Esophagus (tissue), 2 donors: ENCODE measurements around the gene RYR2. TPM values are rescaled to one million over a fixed set of nuclear protein-coding genes. Genes with fewer than 3 reads are reported as not detected.

ENCODE experiments used
- H3K27ac ChIP-seq, 2 donors: one replicate each; pipeline ENCODE4 v1.5.1; 2013; ENCODE audit warnings: low read depth in 2 of 2, mild to moderate bottlenecking in 2 of 2, inconsistent platforms in 1 of 2, low read length in 1 of 2, moderate library complexity in 1 of 2
- H3K27me3 ChIP-seq, 2 donors: one replicate each; pipeline ENCODE4 v1.6.1; 2013; ENCODE audit warnings: low read length in 2 of 2, control low read depth in 1 of 2, mild to moderate bottlenecking in 1 of 2; ENCODE audit not compliant: insufficient read depth in 2 of 2, control insufficient read depth in 1 of 2
- H3K36me3 ChIP-seq, 2 donors: one replicate each; pipeline ENCODE4 v1.6.1; 2013; ENCODE audit warnings: low read length in 1 of 2; ENCODE audit not compliant: control insufficient read depth in 2 of 2, insufficient read depth in 2 of 2
- H3K4me1 ChIP-seq, 2 donors: one replicate each; pipeline ENCODE4 v1.6.1; 2013; ENCODE audit warnings: low read length in 1 of 2; ENCODE audit not compliant: control insufficient read depth in 2 of 2, insufficient read depth in 2 of 2
- H3K4me3 ChIP-seq, 2 donors: one replicate each; pipeline ENCODE4 v1.5.1; 2013; ENCODE audit warnings: low read length in 2 of 2, mild to moderate bottlenecking in 2 of 2, low read depth in 1 of 2, moderate library complexity in 1 of 2
- H3K9me3 ChIP-seq, 2 donors: one replicate each; pipeline ENCODE4 v1.6.1; 2013; ENCODE audit warnings: mild to moderate bottlenecking in 2 of 2, low read depth in 1 of 2, low read length in 1 of 2, moderate library complexity in 1 of 2; ENCODE audit not compliant: control insufficient read depth in 2 of 2, insufficient read depth in 1 of 2
- WGBS, 2 donors: extraction: QIAGEN DNeasy Blood & Tissue Kit; methylation state at CpG; one replicate each; pipeline ENCODE4 v1.1.7; 2013; 5-methylcytosine and 5-hydroxymethylcytosine counted together
- polyA plus RNA-seq, 2 donors: library from polyadenylated mRNA; stranded (reverse); fragments of 200-250 nt; gene quantifications; one replicate each; pipeline ENCODE4 v1.2.3, GENCODE V29; 2013
- donor health status: healthy with polysubstance abuse.
- donor health status: Bipolar disorder and iron deficiency.

The RYR2 gene
- polyA plus RNA-seq, 2 donors, result 0.35 to 1.2 TPM

DNA sequence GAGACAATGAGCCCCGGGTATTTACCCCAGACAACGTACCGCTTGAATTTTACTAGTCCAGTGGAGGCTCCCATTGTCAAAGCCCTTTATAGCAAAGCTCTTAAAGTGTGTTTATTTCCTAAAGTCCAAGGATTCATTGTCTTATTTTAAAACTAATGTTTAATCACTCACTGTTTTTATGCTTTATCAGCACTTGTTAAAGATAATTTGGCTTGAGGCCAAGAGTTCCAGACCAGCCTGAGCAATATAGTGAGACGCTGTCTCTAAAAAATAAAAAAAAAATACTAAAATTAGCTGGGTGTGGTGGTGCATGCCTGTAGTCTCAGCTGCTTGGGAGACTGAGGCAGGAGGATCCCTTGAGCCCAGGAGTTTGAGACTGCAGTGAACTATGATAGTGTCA, 202.8 kb downstream of the RYR2 start:
- WGBS, 2 donors, result 74 to 81% methylated on average over 4 of the region's 4 CpGs
- no peaks in the 10 kb centered on the region for H3K27me3 ChIP-seq
- no peak overlapping the region for H3K4me3 ChIP-seq
- H3K4me1 ChIP-seq, result no peaks in the 10 kb centered on the region
- H3K27ac ChIP-seq, result no peak overlapping the region
- no peaks in the 10 kb centered on the region for H3K36me3 ChIP-seq
- H3K9me3 ChIP-seq, result no peaks in the 10 kb centered on the region

DNA sequence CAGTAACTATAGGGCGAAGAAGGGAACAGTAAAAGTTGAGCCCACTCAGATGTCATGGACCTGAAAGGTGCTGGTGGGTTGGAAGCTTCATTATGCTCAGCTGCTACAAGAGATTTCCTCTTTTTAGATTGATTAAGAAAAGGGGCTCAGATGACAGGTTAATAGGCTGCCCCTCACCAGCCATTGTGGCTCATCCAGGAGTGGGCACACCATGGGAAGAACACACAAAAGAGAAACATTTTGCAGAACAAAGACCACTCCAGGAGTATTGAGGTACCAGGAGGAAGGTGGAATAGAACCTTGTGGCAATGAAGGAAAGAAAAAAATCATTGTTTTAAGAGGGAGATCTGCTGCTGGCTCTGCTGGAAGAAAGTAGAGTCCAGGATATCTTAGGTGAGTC, 205.5 kb downstream of the RYR2 start:
- H3K9me3 ChIP-seq, result no peaks in the 10 kb centered on the region
- no peaks in the 10 kb centered on the region for H3K36me3 ChIP-seq
- H3K4me3 ChIP-seq, result no peak overlapping the region
- H3K4me1 ChIP-seq, result no peaks in the 10 kb centered on the region
- no peak overlapping the region for H3K27ac ChIP-seq
- no peaks in the 10 kb centered on the region for H3K27me3 ChIP-seq
- WGBS, 2 donors, result 68 to 83% methylated on average over 1 of the region's 1 CpG

DNA sequence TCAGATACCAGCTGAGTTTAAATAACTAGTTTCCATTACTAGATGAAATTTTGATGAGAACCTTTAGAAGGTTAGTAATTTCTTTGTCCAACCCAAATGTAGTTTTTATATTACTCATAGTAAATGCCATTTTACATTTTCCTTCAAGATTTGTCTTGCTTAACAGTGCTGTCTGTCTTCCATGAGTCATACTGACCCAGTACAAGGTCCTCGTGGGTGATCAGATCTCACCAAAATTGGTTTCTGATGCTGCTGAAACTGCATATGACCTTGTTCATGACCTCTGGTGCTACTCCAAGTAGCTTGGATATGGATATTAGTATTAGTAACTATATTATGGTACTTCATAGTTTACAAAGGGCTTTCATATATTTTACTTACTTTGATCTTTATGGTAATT, 207.1 kb downstream of the RYR2 start:
- Histone ChIP-seq H3K36me3 (no peaks in the 10 kb centered on the region), H3K9me3 (no peaks in the 10 kb centered on the region), H3K4me1 (no peaks in the 10 kb centered on the region), H3K4me3 (no peak overlapping the region), H3K27me3 (no peaks in the 10 kb centered on the region), H3K27ac (no peak overlapping the region)
- WGBS, 2 donors, result 45 to 63% methylated on average over 1 of the region's 1 CpG

DNA sequence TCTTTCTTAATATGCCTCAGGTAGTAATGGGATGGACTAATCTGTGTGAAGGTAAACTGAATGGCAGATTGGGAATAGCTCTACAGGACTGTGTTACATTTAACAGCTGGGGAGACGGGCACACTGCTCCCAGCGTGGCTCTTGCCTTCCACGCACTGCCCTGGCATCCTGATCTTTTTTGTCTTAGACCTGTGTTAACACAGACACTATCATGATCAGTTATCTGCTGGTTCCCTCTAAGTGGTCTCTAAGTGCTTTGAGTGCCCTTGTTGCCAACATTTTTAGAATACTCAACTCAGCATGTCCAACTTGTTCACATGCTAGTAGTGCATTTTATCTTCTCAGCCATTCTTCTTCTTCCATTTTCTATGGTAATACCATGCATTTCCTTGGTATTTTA, 208.1 kb downstream of the RYR2 start:
- WGBS, 2 donors, result 77 to 87% methylated on average over 3 of the region's 3 CpGs
- Histone ChIP-seq H3K9me3 (no peaks in the 10 kb centered on the region), H3K27me3 (no peaks in the 10 kb centered on the region), H3K27ac (no peak overlapping the region), H3K36me3 (no peaks in the 10 kb centered on the region), H3K4me1 (no peaks in the 10 kb centered on the region), H3K4me3 (no peak overlapping the region)

DNA sequence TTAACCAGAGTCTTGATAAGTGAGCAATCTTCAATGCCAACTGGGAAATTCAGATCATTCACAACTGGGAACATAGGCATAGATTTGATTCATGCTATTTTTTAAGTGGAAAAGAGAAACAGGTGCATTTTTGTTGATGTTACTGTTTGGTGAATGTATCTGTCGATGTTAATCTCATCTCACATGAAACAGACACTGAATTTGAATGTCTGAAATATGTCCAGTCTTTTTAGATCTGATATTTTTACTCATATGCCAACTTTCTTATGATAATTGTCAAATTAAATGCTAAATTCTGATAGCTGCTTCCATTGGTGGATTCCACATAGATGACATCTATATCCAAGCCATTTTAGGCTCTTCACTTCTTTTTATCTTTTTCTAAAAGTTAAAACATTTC, 213.1 kb downstream of the RYR2 start:
- Histone ChIP-seq H3K4me3 (no peak overlapping the region), H3K4me1 (no peaks in the 10 kb centered on the region), H3K27me3 (no peaks in the 10 kb centered on the region), H3K9me3 (no peaks in the 10 kb centered on the region), H3K27ac (no peak overlapping the region), H3K36me3 (no peaks in the 10 kb centered on the region)
- 74 to 81% methylated on average over 1 of the region's 1 CpG for WGBS, 2 donors

DNA sequence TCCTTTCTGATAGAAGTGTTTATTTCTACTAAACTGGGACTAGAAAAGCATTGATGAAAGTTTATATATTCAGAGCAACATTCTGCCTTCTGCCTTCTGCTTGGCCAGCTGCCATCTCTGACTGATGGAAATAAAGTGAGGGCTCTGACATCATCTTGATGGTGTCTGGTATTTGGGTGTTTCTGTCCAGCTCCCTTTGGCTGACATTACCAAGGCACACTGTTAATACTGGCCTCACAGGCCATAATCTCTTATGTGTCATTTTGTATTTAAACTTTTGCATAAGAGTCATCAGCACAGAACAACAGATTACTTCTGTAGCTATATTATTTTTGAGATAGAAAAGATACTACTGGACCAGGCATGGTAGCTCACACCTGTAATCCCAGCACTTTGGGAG, 216.9 kb downstream of the RYR2 start:
- H3K36me3 ChIP-seq, result no peaks in the 10 kb centered on the region
- H3K9me3 ChIP-seq, result no peaks in the 10 kb centered on the region
- H3K27ac ChIP-seq, result no peak overlapping the region
- no peaks in the 10 kb centered on the region for H3K4me1 ChIP-seq
- H3K4me3 ChIP-seq, result no peak overlapping the region
- no peaks in the 10 kb centered on the region for H3K27me3 ChIP-seq

DNA sequence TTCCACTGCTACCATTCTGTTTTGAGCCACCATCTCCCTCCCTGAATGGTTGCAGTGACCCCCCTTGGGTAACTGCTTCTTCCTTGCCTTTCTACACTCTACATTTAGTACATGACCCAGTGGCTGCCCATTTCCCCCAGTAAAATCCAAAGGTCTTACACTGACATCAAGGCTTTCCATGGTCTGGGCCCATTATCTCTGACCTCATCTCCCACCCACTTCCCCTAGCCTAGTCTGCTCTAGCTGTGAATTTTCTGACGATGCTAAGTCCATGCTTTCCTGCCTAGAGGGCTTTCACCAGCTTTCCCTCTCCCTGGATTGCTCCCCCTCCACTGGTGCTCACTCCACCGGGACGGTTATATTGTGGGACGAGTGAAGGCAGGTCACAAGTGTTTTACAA, 219.2 kb downstream of the RYR2 start:
- no peaks in the 10 kb centered on the region for H3K9me3 ChIP-seq
- no peaks in the 10 kb centered on the region for H3K4me1 ChIP-seq
- no peaks in the 10 kb centered on the region for H3K27me3 ChIP-seq
- no peak overlapping the region for H3K27ac ChIP-seq
- H3K36me3 ChIP-seq, result no peaks in the 10 kb centered on the region
- H3K4me3 ChIP-seq, result no peak overlapping the region
- 68 to 80% methylated on average over 4 of the region's 4 CpGs for WGBS, 2 donors

DNA sequence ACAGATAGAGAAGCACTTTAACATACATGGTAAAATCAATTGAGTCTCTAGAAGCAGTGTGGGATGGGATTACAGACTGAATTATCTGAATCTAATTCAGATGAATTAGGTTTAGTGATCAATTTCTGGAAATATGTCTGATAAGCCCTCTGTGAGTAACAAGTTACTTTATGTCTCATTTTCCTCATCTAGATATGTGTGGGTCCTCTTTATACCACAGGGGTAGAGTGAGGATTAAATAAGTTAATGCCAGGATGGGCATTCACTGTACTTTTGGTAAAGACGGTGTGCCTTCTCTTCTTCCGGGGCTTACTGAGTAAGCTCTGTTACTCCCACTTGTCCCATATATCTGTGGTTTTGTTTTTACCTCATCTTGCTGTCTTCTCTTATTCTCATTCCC, 225.8 kb downstream of the RYR2 start:
- H3K4me1 ChIP-seq, result no peaks in the 10 kb centered on the region
- H3K27ac ChIP-seq, result no peak overlapping the region
- 68 to 81% methylated on average over 2 of the region's 2 CpGs for WGBS, 2 donors
- no peaks in the 10 kb centered on the region for H3K27me3 ChIP-seq
- H3K4me3 ChIP-seq, result no peak overlapping the region
- H3K36me3 ChIP-seq, result no peaks in the 10 kb centered on the region
- no peaks in the 10 kb centered on the region for H3K9me3 ChIP-seq

DNA sequence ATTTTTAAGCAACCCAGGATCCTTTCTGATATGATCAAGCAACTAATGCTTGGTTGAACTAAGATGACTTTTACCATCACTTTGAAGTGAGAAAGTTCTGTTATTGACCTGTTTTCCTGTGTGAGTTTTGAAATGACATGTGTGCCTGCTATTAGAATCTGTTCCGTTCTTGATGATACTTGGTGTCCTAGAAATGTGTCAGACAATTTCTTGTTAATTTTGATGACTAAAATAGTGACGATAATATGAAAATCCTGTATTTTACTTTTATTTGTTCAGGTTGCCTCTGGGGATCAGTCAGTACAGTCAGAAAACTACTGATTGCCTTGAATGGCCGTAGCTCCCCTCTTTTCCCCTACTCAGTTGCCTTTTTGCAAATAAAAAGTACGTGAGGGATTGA, 228.0 kb downstream of the RYR2 start:
- no peak overlapping the region for H3K4me3 ChIP-seq
- WGBS, 2 donors, result 59 to 73% methylated on average over 4 of the region's 4 CpGs
- H3K27ac ChIP-seq, result no peak overlapping the region
- no peaks in the 10 kb centered on the region for H3K4me1 ChIP-seq
- no peaks in the 10 kb centered on the region for H3K36me3 ChIP-seq
- no peaks in the 10 kb centered on the region for H3K9me3 ChIP-seq
- H3K27me3 ChIP-seq, result no peaks in the 10 kb centered on the region

DNA sequence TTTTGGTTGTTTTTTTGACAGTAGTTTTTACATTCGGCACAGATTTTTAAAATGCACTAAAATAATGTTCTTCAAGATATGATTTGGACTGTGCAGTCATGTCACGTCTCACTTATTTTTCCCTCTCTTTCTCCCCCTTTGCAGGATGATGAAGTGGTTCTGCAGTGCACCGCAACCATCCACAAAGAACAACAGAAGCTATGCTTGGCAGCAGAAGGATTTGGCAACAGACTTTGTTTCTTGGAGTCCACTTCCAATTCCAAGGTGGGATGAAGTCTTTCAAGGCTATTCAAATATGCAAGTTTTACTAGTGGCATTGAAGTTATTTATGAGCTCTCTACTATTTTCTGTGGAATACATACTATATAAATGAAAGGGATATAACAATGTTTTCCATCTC, 228.4 kb downstream of the RYR2 start:
- Histone ChIP-seq H3K27me3 (no peaks in the 10 kb centered on the region), H3K4me3 (no peak overlapping the region), H3K4me1 (no peaks in the 10 kb centered on the region), H3K9me3 (no peaks in the 10 kb centered on the region), H3K27ac (no peak overlapping the region), H3K36me3 (no peaks in the 10 kb centered on the region)
- WGBS, 2 donors, result 63 to 65% methylated on average over 3 of the region's 3 CpGs
